Stimulated activated CD4-positive, alpha-beta T cell treated with anti-CD3 and anti-CD28 coated beads, Interleukin-4, amount 100 ng/mL, for 24 hours (primary cell): ENCODE results near the gene AMIGO1.
A peak's percentile ranks its signal among the peaks of the same experiment; 100 is the strongest.

Source experiments
- DNase-seq: peaks from one replicate; pipeline ENCODE4 v3.0.0-alpha.2; 2020

Gene AMIGO1

GRCh38 chr1:109500941-109501381 is 8.6 kb downstream of the AMIGO1 start:
- no peak for DNase-seq

DNA sequence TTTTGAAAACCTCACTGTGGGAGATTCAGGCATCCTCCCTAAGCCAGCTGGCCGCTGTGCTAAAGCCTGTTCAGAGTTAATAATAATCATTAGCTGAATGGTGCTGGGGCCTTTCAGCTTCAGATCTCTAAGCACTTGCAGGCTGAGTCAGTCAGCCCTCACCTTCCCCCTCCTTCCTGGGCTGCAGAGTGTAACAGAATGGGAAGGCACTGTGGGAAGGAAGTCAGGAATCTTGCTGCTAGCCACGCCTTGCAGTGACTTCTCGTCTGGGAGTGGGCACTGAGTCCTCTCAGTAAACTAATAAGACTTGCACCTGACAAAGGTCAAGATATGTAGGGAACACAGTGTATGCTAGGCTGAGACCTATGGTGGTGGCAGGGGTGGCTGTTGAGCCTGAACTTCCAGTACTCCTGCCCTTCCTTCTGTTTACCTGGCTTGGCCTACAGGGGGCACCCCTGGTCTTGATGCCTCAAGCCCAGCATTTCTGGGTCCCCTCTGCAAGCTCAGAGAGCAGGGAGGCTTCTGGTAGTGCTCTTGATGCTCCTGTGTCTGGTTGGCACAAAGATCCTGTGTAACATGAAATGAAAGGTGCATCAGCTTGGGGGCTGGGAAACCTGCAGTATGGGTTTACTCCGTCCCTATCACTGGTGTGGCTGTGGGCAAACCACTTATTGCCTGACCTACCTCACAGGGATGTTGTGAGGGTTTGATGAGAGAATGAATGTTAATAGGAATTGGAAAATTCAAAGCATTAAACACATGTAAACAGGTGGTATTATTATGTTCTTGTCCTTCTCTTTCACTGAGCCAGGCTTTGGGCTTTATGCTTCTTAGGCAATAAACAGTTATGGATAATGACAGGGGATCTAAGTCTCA is 9.6 kb downstream of the AMIGO1 start:
- DNase-seq: peak; percentile 63

- no peak for DNase-seq
These were observed 10.4 kb downstream of the AMIGO1 start for GRCh38 chr1:109499081-109499480.

DNA sequence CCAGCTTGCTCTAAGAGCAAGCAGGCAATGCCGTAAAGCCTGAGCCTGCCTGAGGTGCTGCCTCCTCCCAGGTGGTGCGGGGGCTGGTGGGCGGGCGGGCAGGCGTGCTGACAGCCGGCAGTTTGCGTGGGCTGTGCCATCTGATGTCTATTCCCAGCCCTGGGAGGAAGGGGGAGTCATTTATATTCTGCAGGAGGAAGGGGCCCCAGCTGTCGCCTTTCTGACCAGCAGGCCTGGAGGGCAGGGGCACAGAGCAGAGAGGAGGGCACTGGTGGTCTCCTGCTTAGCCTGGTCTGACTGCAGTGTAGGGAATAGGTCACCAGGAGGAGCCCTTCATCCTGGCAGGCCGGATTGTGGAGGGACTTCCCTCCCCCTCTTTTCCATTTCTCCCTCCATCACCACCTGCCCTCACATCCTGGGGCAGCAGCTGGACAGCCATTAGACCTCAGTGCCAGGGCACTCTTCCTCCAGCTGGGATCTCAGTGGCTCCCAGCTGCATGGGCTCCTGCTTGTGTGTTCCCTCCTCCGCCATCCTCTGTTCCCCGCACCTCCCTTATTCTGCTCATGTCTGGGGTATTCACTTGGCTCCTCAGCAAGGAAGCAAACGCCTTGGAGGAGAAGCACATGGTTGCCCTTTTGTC is 11.2 kb downstream of the AMIGO1 start:
- DNase-seq: no peak

- no peak for DNase-seq
These were observed 11.9 kb downstream of the AMIGO1 start for GRCh38 chr1:109497449-109498160.

- DNase-seq: no peak
These were observed 13.8 kb downstream of the AMIGO1 start for GRCh38 chr1:109495738-109496137.

- peak; percentile 90 for DNase-seq
These were observed 15.6 kb downstream of the AMIGO1 start, which contains the start of gene CYB561D1 for GRCh38 chr1:109493805-109494539. Gene CYB561D1 (plus strand): TSS chr1:109494094. CDS start chr1:109494140, 46 bp downstream.

DNA sequence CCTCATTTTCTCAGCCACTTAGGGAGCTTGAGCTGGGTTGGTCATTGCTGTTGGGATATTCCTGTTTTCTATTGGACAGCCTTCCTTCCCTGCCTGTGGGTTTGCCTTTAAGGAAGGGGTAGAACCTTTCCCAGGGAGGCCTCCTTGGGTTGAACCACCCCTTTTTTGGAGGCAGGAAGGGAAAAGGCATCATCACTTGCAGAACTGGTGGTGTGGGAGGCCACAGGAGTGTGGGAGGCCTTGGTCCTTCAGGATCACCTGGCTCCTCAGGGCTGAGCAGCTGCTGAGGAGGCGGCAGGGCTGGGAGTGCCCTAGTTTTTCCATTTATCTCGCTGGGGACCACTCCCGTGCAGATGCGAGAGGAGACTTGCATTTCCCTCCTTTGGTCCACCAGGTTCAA is 16.3 kb downstream of the AMIGO1 start:
- DNase-seq: no peak

GRCh38 chr1:109492779-109493178 is 16.7 kb downstream of the AMIGO1 start:
- no peak for DNase-seq

- DNase-seq: no peak
These were observed 18.2 kb downstream of the AMIGO1 start for GRCh38 chr1:109491372-109491771.

- no peak for DNase-seq
These were observed 18.6 kb downstream of the AMIGO1 start for GRCh38 chr1:109490934-109491302.

GRCh38 chr1:109490029-109490933 is 19.2 kb downstream of the AMIGO1 start:
- DNase-seq: peak; percentile 78

DNA sequence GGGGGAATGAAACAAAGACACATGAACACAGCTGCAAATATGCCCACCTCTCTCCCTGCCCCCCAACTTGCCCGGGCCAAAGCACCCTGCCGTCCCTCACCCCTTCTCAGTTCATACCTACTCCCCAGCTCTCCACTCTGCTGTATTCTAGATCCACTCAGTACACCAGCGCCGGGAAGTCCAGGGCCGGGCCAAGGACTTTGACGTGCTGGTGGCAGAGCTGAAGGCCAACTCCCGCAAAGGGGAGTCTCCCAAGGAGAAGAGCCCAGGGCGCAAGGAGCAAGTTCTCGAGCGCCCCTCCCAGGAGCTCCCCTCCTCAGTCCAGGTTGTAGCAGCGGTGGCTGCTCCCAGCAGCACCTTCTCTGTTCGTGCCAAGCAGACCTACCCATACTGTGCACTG is 20.8 kb downstream of the AMIGO1 start:
- no peak for DNase-seq

GRCh38 chr1:109488201-109488600 is 21.3 kb downstream of the AMIGO1 start:
- DNase-seq: no peak

DNA sequence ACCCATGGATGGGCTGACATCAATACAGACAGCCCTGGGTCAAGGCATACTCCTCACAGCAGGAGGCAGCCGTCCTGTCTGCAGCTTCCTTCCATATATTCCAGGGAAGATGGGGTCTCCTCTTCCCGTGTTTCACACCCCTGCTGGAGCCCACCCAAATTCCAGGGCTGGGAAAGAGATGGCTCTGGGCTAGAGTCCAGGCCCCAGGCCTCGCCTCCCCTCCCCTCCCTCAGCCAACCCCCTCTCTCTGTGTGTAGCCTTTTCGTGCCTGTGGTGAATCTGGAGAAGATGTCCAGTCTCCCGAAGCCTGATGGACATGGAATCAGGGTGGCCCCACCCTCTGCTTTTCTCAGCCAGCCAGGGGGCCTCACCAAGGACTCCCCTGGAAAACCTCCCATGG is 22.3 kb downstream of the AMIGO1 start:
- no peak for DNase-seq

- DNase-seq: no peak
These were observed 24.5 kb downstream of the AMIGO1 start for GRCh38 chr1:109485001-109485400.

DNA sequence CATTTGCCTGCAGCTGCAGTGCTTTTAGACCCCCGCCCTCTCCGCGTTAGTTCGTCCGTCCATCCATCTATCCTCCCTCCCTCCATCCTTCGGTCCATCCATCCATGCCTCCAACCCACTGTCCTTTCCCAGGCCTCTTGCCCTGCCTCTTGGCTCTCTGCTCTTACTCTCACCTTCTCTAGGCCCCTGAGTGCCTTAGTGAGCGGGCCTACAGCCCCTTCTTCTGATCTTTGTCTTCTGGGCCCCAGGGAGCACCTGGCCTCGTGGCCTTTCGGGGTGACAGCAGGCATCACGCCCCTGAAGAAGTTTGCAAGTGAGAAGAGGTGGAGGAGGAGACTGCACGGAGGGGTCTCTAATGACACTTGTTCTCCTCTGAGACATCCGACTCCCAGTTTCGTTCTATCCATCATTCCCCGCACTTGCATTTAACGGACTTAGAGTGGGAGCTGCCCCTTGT is 25.0 kb downstream of the AMIGO1 start:
- DNase-seq: no peak

DNA sequence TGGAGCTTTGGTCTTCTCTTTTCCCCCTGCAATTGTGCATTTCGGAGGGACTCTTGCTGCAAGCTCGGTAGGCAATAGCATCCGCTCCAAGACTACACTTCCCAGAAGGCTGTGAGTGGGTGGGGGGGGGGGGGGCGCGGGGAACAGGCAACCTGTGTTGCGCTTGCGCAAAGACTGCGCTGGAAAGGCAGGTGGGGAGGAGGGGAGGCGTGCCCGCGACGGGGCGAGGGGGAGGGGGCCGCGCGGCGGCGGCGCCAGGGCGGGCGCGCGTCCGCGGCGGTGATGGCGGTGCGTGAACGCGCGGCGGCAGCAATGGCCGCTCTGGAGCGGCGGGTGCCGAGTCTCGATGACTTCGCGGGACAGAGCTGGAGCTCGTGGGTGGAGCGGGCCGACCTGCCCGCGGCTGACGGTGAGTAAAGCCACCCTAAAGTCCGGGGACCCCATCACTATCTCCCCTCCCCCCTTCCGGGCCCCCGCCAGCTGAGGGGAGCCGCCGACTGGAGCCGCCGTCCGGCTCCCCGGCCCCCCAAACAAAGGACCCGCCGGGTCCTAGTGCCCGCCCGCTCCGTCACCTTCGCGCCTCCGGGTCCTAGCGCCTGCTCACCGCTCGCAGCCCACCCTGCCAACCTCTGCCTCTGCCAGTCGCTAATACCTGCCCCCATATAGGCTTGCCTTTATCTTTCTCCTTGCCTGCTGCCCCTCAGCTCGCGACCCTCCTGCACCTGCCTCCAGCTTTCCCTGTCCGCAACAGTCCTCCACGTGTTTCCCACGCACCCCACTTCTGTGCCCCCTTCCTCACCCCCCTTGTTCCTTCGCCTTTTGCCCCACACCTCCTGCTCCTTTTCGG is 25.6 kb downstream of the AMIGO1 start, which contains the start of gene ATXN7L2:
TSS of gene ATXN7L2 (plus strand) at position 234 of the 847 bp plus-strand sequence. CDS start at position 283, 49 bp downstream.
- DNase-seq: peak; percentile 89

- DNase-seq: peak; percentile 33
These were observed 26.5 kb downstream of the AMIGO1 start for GRCh38 chr1:109482791-109483671.
